NCI-H774 (cell line): ENCODE data around the gene UMPS.

ENCODE experiments used
- DNase-seq: peaks from one replicate; lab custom pipeline; 2025; lab: John Stamatoyannopoulos, UW

UMPS gene

DNA sequence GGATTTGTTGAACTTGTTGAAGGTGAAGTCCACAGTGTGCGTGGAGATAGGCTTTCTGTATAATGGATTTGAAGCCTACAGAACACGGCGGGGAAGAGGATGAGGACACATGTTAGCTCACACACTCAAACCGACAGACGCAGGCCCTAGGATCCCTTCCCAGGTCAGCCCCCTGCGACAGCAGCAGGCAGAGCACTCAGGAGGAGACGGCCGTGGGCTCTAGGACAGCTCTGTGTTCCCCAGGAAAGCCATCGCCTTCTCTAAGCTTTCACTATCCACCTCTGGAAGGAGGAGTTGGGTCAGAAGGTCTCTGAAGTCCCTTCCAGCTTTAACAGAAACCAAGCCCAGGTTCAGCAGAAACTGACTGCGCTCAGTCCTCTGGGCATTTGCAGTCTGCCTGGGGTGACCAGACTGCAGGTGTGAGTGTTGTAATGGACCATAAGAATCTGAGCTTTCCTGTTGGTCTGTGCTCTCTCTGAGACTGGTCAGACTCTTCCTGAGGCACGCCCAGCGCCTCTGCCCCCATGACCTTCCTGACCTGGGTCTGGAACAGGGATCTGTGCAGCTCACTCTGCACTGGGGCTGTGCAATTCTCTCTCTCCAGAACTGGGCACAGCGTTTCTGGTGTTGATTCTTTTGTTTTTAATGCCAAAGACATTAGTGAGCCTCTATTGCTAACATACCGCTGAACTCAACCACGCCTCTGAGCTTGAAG, 33.5 kb downstream of the UMPS start:
- DNase-seq, result no peak

DNA sequence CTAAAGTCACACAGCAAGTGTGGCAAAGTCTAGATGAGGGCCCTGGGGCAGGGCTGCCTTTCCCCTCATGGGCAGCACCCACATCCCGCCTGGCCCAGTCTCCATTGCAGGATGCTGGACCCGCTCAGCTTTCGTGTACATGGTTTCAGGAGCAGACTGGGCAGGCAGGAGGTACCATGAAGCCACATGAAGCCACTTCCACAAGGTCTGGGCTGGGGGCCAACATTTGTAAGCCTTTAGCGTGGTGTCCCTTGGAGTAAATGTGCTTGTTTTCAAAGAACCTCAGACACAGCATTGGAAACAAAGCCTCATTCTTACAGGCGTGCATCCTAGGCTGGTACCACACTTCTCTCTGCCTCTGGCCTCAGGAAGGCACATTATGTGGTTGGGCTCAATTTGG, 34.5 kb downstream of the UMPS start:
- DNase-seq, result no peak

DNA sequence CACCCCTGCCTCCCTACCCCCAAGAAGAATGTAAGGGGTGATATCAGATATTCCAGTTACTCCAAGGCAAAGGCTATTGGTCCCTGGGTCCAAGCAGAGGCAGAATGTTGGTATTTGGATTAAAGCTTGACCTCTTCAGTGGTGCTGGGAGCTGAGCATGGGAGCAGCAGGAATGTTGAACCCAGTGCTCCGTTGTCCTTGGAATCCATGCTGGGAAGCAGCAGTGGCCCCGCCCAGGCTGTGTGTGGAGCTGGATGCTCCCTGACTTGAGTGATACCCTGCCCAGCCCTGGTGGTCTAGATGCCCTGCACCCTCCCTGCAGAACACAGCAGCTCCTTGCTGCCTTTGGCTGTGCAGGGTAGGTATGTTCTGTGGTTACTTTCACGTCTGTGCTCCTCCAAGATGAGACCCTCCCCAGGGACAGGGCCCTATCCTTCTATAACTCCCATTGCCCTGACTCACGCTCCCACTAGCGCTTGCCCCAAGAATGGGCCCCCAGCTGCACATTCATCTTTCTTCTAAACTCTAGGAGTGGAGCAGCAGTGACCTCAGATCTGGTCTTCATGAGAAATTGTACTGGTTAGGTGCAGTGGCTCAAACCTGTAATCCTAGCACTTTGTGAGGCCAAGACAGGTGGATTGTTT, 35.1 kb downstream of the UMPS start:
- DNase-seq, result no peak

DNA sequence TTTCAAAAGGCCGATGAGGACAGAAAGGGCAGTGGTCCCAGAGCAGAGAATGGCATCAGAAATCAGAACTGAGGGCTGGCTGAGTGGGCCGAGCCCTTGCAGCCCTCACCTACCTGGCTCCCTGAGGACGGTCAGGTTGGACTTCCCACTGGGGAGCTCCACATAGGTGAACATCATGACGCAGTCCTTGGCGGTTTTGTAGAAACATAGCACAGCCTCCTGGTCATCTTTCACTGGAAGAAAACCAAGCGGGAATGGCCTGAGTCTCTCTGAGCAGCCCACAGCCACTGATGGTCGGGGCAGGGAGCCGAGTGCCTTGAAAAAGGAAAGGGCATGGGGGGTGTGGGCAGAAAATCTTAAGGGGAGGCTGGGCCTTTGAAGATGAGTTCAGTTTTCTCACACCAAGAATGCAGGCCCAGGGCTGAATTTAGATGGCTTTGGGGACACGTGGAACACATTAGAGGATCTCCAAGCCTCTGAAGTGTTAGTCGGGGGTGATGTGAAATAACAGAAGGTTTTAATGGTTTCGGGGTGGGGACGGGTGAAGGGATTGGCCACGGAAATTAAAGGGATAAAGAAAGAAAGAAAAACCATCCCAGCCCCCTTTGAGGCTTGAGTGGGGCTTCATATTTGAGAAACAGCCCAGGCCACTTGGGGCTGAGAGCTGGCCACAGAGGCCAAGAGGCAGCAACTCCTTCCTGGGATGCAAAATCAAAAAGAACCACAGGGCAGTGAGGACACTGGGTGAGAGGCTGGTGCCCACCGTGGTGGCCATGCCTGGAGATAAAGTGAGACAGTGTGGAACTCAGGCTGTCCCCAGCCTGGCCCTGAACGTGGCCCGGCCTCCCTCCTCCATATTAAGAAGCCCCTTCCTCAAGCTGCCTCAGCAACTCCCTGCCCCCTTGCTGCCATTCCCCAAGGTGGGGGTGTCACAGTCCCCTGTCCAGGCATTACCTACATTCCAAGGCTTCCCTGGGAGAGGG, 36.2 kb downstream of the UMPS start:
- DNase-seq, result no peak

DNA sequence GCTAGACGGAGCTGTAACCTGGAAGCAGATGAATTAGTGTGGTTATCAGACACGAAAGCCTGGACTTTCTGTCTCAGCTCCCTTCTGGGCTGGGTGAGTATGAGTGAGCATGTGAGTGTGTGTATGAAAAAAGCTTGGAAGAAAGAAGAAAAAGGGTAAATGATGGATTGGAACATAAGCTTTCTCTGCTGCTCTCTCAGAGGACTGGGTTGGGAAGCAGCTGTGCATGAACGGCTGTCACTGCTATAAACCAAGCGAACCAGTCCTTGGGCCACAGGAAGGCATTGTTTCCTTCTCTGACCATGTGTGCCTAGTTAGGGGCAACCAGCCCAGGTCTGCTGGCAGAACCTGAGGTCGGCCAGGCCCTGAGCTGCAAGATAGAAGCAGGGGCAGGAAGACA, 37.0 kb downstream of the UMPS start:
- no peak for DNase-seq

DNA sequence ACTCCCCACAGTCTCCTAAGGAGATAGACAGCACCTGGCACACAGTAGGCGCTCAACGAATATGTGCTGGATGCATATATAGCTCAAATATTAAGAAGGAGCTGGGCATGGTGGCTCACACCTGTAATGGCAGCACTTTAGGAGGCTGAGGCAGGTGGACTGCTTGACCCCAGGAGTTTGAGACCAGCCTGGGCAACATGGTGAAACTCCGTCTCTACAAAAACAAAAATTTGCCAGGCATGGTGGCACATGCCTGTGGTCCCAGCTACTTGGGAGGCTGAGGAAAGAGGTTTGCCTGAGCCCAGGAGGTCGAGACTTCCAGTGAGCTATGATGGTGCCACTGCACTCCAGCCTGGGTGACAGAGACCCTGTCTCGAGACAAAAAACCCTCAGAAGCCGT, 37.4 kb downstream of the UMPS start:
- no peak for DNase-seq

DNA sequence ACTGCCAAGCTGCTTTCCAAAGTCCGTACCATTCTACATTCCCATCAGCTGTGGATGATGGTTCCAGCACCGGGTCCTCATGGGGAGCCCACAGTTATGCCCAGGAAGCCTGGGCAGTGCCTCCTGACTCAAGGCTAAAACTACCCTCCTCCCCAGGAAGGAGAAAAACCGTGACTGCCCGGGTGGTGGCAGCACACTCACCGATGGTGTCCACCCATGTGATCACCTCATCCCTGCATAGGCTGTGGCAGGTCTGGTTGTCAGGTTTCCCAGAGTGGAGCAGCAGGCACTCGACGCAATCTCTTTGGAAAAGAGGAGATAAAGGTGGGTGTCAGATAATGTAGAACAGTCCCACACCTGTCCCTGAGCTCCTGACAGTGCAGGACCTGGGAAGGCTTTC, 38.6 kb downstream of the UMPS start:
- no peak for DNase-seq

DNA sequence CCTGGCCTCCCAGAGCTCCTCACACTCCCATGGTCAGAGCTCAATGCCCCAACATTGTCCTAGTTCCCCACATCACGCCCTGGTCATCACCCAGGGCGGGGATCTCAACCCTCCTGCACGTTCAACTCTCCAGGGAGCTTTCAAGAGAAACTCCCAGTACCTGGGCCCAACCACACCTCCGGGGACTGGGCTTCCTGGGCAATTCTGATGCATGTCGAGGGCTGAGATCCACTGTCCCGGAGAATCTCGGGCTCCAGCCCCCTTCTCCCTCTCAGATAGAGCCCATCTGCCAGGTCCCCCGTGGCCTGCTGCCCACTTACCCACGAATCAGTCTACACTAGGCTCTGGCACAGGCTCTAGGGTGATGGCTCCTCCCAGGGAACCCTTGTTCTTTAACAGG, 39.2 kb downstream of the UMPS start:
- no peak for DNase-seq

DNA sequence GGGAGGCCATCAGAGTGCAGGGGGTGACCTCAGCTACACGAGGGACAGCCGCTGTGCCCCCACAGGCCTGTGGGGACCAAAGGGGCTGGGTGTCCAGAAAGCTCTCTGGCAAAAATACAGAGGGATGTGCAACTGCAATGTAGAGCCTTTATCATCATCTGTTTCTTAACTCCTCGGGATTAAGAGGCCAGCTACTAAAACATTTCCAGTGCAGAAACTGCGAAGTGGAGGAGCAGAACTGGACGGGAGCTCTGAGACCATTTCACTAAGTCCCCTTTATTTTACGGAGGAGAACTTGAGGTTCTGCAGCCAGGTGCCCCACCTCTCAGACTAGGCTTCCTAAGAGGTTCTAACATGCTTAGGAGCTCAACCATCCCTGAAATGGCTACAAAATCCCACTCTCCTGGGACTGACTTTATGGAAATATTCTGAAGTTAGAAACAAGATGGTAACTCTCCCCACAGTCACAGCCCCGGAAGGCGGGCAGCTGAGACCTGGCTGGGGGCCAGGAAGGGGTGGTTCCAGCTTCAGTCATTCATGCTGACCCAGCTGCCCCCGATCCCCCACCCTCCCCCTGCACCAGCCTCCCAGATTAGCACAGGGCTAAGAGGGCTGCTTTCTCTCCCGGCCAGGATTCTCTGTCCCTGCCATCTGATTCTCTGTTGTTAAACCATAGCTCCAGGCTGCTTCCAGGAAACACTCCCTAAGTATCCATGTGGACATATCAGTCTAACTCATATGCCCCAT, 40.3 kb downstream of the UMPS start:
- DNase-seq, result no peak

DNA sequence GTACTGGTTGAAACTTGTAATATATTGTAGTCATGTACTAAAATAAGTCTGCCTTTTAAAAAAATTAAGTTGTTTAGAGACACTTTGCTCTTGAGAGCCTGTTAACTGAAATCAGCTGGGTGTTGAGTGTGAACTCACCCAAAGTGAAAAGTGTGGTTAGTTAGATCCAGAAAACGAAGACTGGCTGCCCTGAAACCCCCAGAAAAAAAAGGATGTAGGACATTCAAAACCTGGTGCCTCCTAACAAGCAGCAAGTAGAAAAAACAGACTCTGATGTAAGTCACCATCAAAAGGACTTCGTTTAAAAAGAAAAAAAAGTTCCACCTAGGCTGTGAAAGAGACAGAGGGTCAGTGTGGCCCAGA, 40.8 kb downstream of the UMPS start:
- no peak for DNase-seq

DNA sequence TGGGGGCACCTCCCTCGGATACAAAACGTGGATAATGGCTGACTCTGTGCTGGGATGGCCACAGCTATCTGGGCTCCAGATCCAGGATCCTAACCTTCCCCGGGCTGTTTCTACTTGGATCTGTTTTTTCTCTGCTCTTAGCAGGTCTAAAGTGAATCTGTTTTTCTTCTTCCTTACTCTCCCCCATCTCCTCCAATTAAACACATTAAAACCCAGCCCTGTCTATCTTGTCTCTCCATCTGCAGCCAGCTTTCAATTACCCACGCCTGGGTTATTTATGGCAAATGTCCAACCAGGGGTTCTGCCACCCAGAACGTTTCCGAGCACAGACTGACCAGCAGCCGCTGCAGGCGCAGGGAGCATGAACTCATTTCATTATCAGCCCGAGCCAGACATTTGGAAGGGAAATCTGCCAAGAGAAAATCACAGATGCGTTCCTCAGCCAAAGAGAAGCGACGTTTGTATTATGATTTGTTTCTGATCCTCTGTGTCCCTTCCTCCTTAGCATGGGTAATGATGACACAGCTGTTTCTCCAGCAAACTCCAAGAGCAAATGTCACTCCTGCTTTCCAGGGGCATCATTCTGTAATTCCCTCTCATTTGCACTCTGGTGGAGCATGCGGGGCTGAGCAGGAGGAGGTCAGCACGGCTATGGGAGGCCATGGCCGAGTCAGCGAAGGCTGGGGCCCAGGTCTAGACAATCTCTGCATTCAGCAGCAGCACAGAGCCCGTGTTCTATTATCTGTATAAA, 42.0 kb downstream of the UMPS start:
- no peak for DNase-seq

DNA sequence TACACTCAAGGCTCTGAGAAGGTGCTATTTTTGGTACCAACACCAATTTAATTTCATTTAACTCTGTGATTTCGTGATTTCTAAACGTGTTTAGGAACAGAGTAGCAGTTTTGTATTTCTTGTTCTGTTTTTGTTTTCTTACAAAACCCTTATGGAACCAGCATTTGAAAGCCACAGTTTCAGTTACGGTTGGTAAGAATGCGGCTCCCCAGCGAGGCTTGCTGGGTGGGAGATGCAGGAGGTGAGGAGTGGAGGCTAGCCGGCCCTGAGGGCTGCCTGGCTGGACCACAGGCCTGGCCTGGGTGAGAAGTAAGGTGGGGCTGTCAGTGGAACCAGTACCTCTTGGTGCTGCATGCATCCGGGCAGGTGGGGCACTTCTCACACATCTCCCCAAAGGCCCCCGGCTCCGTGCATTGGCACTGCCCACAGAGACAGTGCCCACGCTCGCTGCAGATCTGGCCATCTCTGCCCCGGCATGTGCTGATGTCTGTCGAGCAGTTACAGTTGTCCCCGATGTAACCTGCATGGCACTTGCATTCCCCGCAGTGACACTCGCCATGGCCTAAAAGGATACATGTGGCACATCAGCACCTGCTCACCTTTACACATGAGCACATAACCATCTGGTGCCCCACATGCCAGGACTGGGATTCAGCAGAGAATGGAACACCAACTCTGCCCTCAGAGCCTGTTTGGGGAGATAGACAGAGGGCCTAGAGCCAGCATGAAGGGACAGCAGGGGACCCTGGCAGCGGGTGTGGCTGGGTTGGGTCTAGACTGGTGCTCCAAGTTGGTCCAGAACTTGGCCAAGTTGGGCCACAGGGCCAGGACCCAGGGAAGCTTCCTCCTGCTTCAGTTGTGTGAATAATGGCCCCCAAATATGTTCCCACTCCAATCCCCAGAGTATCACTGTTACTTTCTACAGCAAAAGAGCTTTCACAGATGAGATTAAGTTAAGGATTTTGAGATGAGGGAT, 43.4 kb downstream of the UMPS start:
- no peak for DNase-seq

DNA sequence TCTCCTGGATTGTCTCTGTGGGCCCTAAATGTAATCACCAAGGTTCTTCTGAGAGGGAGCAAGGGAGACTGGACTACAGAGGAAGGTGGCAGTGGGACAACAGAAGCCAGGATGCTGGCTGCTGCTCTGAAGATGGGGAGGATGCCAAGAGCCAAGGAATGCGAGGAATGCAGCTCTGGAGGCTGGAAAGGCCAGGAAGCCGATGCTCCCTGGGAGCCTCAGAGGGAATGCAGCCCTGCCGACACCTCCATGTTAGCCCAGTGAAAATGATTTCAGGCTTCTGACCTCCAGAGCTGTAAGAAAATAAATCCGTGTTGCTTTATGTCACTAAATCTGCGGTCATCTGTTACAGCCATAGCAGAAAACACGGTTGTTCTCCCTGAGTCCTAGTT, 44.1 kb downstream of the UMPS start:
- no peak for DNase-seq

DNA sequence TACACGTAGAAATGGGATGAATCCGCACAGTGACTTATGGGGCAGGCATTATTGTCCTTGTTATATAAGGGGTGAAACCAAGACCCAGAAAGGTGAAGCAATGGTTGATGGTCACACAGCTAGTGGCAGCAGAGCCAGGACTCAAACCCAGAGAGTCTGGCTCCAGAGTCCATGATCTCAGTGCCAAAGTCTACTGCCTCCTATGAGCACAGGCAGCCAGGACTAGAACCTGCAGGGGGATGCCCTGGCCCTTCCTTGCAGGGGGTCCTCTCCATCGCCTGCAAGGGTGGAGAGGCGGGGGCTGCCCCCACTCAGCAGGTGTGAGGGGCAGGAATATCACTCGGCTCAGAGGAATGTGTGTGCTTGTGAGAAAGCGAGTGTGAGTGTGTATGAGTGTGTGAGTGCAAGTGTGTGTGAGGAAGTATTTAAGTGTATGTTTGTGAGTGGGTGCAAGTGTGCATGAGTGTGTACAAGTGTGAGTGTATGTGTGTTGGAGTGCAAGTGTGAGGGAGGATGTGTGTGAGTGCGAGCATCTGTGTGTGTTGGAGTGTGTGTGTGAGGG, 44.7 kb downstream of the UMPS start:
- DNase-seq, result no peak

DNA sequence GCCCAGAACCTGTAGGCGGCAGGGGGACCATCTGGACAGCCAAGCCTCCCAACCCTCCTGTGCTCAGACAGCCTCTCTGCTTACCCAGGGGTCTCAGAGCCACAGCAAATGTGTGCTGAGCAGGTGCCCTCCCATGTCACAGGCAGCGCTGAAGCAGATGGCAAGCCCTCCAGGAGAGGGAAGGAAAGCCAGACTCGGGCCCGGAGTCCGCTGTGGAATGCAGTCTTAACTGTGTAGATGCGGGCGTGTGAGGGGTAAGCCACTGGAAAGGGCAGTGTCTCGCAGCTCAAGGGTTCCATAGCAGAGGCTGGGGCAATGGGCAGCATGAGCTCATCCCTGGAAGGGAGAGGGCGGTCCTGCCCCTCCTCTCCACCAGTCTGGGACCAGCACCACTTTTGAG, 45.6 kb downstream of the UMPS start:
- no peak for DNase-seq

DNA sequence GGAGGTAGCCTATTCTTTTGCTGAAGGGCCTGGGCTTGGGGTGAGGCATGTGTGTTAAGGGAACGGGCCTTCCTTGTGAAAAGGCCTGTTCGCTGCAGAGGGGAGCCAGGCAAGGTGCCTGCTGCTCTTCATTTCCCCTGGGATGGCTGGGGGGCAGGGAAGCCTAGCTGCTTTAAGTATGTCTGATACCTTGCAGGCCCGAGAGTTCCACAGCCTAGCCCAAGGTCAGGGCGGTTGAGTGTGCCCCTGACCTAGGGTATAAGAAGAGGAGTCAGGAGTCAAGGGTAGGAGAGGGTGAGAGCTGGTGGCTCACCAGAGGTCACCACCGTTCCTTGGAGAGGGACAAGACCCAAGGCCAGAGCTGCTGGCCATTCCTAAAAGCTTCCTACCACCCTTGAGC, 46.6 kb downstream of the UMPS start:
- no peak for DNase-seq

DNA sequence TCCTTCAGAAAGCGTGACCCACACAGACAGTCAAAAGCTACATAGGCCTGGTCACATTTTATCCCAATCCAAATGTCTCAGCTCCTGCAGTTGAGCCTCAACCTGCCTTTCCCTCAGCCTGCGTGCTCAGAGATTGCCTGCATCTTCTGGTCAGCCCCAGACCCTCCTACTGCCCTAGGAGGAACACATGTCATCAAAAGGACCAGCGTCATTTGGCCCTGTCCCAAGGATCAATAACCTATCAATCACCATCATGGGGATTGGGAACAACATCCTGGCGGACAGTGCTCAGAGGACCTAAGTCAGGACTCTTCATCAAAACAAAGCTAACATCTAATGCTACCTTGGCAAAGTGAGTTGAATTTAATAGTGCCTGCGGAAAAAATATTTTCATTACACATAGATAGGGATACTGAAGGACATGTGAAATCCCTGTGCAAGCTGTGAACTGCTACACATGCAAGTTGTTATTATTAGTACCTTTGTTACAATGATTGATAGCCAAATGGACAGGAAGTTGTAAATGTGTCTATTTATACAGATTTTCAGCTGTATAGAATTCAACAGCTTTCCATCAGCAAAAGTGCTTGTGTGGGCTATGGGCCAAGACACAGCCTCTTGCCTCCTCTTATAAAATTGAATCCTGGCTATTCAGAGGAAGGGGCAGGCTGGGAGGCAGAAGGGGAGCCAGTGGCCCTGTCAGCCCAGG, 47.7 kb downstream of the UMPS start:
- no peak for DNase-seq

DNA sequence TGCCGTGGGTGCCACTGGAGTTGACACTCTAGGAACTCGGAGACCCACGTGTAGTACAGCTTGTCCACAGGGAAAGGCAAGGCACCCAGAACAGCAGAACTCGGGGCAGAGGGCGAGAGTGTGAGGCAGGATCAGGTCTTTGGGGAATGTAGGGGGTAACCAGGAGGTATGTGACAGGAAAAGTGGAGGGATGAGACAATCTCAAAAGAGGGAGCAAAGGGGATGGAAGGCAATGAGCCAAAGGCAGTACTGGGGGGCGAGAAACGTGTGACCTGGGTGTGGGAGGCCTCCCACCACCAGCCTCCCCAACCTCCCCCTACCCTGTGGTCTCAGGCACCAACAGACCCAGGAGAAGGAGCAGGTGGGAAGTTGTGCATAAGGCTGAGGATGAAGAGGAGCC, 48.9 kb downstream of the UMPS start:
- no peak for DNase-seq

DNA sequence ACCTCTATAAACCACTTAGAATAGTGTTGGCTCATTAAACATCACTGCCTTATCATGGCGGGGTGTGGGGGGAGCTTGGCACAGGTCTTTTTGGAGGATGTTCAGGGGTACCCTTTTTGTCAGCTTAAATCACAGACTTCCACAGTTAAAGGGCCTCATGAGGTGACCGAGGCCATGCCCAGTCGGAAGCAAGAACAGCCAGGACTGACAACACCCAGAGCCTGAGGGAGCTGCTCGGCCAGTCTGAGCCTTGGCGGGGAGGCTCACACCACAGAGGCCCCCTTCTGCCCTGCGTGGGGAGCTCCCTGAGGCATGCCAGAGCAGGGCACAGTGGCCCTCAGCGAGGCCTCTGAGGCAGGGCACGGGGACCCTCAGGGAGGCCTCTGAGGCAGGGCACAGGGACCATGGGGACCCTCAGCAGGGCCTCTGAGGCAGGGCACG, 49.5 kb downstream of the UMPS start:
- DNase-seq, result no peak
